ENCODE measurements around the gene EML4. TPM values are rescaled to one million over a fixed set of nuclear protein-coding genes. Genes with fewer than 3 reads are reported as not detected.

Gene EML4
- total and polyA plus RNA-seq, 2 of the 13 experiments (the other 11 are each of a cell fraction or from before 2014, with no cell fraction given), result 243 to 476 TPM

- TF ChIP-seq ZNF614 (CRISPR knock-in tag; IDR thresholded peaks at IDR 0.05; ENCODE audit: borderline replicate concordance) (peak; percentile 80; the same call in 1 of the 2 replicates), KMT2A (CRISPR knock-in tag; IDR thresholded peaks at IDR 0.05) (peak; percentile 93), ZKSCAN8 (CRISPR knock-in tag; IDR thresholded peaks at IDR 0.05; ENCODE audit: borderline replicate concordance) (no peak), REPIN1 (CRISPR knock-in tag; IDR thresholded peaks at IDR 0.05; ENCODE audit: borderline replicate concordance, low read depth) (peak; percentile 75), KLF13 (CRISPR knock-in tag; IDR thresholded peaks at IDR 0.05) (peak; percentile 94; the same call in 1 of the 2 replicates), ZSCAN9 (CRISPR knock-in tag; IDR thresholded peaks at IDR 0.05; ENCODE audit: borderline replicate concordance) (0 out of 2 replicates have a peak, but pooled peaks have one; percentile 38), THAP11 (CRISPR knock-in tag; IDR thresholded peaks at IDR 0.05) (peak; percentile 93), ZIK1 (CRISPR knock-in tag; IDR thresholded peaks at IDR 0.05; ENCODE audit: borderline replicate concordance, low read depth) (no peak), GZF1 (CRISPR knock-in tag; IDR thresholded peaks at IDR 0.05) (0 out of 2 replicates have a peak, but pooled peaks have one; percentile 52), ZNF576 (CRISPR knock-in tag; IDR thresholded peaks at IDR 0.05) (no peak), ESRRA (CRISPR knock-in tag; IDR thresholded peaks at IDR 0.05; ENCODE audit: low read depth) (0 out of 2 replicates have a peak, but pooled peaks have one; percentile 61), ZNF567 (CRISPR knock-in tag; IDR thresholded peaks at IDR 0.05; ENCODE audit: borderline replicate concordance) (0 out of 2 replicates have a peak, but pooled peaks have one; percentile 36)
- TF ChIP-seq, protein P1, sequence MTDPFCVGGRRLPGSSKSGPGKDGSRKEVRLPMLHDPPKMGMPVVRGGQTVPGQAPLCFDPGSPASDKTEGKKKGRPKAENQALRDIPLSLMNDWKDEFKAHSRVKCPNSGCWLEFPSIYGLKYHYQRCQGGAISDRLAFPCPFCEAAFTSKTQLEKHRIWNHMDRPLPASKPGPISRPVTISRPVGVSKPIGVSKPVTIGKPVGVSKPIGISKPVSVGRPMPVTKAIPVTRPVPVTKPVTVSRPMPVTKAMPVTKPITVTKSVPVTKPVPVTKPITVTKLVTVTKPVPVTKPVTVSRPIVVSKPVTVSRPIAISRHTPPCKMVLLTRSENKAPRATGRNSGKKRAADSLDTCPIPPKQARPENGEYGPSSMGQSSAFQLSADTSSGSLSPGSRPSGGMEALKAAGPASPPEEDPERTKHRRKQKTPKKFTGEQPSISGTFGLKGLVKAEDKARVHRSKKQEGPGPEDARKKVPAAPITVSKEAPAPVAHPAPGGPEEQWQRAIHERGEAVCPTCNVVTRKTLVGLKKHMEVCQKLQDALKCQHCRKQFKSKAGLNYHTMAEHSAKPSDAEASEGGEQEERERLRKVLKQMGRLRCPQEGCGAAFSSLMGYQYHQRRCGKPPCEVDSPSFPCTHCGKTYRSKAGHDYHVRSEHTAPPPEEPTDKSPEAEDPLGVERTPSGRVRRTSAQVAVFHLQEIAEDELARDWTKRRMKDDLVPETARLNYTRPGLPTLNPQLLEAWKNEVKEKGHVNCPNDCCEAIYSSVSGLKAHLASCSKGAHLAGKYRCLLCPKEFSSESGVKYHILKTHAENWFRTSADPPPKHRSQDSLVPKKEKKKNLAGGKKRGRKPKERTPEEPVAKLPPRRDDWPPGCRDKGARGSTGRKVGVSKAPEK (CRISPR knock-in tag; IDR thresholded peaks at IDR 0.05; ENCODE audit: borderline replicate concordance), result no peak
- TF ChIP-seq, protein P2, sequence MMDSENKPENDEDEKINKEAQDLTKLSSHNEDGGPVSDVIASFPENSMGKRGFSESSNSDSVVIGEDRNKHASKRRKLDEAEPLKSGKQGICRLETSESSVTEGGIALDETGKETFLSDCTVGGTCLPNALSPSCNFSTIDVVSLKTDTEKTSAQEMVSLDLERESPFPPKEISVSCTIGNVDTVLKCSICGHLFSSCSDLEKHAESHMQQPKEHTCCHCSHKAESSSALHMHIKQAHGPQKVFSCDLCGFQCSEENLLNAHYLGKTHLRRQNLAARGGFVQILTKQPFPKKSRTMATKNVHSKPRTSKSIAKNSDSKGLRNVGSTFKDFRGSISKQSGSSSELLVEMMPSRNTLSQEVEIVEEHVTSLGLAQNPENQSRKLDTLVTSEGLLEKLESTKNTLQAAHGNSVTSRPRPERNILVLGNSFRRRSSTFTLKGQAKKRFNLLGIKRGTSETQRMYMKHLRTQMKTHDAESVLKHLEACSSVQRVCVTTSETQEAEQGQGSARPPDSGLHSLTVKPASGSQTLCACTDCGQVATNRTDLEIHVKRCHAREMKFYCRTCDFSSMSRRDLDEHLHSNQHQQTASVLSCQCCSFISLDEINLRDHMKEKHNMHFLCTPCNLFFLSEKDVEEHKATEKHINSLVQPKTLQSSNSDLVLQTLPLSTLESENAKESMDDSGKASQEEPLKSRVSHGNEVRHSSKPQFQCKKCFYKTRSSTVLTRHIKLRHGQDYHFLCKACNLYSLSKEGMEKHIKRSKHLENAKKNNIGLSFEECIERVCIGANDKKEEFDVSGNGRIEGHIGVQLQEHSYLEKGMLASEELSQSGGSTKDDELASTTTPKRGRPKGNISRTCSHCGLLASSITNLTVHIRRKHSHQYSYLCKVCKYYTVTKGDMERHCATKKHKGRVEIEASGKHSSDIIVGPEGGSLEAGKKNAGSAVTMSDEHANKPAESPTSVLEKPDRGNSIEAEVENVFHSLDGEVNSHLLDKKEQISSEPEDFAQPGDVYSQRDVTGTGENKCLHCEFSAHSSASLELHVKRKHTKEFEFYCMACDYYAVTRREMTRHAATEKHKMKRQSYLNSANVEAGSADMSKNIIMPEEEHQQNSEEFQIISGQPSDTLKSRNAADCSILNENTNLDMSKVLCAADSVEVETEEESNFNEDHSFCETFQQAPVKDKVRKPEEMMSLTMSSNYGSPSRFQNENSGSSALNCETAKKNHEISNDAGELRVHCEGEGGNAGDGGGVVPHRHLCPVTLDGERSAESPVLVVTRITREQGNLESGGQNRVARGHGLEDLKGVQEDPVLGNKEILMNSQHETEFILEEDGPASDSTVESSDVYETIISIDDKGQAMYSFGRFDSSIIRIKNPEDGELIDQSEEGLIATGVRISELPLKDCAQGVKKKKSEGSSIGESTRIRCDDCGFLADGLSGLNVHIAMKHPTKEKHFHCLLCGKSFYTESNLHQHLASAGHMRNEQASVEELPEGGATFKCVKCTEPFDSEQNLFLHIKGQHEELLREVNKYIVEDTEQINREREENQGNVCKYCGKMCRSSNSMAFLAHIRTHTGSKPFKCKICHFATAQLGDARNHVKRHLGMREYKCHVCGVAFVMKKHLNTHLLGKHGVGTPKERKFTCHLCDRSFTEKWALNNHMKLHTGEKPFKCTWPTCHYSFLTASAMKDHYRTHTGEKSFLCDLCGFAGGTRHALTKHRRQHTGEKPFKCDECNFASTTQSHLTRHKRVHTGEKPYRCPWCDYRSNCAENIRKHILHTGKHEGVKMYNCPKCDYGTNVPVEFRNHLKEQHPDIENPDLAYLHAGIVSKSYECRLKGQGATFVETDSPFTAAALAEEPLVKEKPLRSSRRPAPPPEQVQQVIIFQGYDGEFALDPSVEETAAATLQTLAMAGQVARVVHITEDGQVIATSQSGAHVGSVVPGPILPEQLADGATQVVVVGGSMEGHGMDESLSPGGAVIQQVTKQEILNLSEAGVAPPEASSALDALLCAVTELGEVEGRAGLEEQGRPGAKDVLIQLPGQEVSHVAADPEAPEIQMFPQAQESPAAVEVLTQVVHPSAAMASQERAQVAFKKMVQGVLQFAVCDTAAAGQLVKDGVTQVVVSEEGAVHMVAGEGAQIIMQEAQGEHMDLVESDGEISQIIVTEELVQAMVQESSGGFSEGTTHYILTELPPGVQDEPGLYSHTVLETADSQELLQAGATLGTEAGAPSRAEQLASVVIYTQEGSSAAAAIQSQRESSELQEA (CRISPR knock-in tag; IDR thresholded peaks at IDR 0.05; ENCODE audit: not compliant biosample characterization), result peak; percentile 79
- TF ChIP-seq, protein P3, sequence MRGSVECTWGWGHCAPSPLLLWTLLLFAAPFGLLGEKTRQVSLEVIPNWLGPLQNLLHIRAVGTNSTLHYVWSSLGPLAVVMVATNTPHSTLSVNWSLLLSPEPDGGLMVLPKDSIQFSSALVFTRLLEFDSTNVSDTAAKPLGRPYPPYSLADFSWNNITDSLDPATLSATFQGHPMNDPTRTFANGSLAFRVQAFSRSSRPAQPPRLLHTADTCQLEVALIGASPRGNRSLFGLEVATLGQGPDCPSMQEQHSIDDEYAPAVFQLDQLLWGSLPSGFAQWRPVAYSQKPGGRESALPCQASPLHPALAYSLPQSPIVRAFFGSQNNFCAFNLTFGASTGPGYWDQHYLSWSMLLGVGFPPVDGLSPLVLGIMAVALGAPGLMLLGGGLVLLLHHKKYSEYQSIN (CRISPR knock-in tag; IDR thresholded peaks at IDR 0.05; ENCODE audit: borderline replicate concordance), result no peak
Observed at GRCh38 chr2:42360890-42361727, 192.0 kb downstream of the EML4 start, which contains the start of gene COX7A2L (continued).

Data from HepG2 (cell line).